Stimulated activated CD4-positive, alpha-beta T cell treated with anti-CD3 and anti-CD28 coated beads, Interleukin-2, amount 100 ng/mL, for 24 hours (primary cell): Measurements from ENCODE around the gene KIF15.

Source experiments
- DNase-seq, 2 donors: peaks; one replicate each; pipeline ENCODE4 v3.0.0-alpha.2; 2020

The KIF15 gene

GRCh38 chr3:44885618-44886017, 124.0 kb downstream of the KIF15 start:
- no peak for DNase-seq

- DNase-seq, result no peak
Observed at GRCh38 chr3:44886561-44886960, 125.0 kb downstream of the KIF15 start.

- no peak for DNase-seq
Observed at GRCh38 chr3:44887101-44887500, 125.5 kb downstream of the KIF15 start.

GRCh38 chr3:44890258-44890657, 128.7 kb downstream of the KIF15 start:
- DNase-seq, result no peak

GRCh38 chr3:44890852-44891251, 129.3 kb downstream of the KIF15 start:
- DNase-seq, result no peak

GRCh38 chr3:44892689-44893088, 131.1 kb downstream of the KIF15 start:
- DNase-seq, result no peak

GRCh38 chr3:44893097-44893496, 131.5 kb downstream of the KIF15 start:
- DNase-seq, result no peak

GRCh38 chr3:44894485-44894884, 132.9 kb downstream of the KIF15 start:
- no peak for DNase-seq

GRCh38 chr3:44896440-44896839, 134.8 kb downstream of the KIF15 start:
- DNase-seq, result no peak

GRCh38 chr3:44899683-44900367, 138.2 kb downstream of the KIF15 start:
- DNase-seq, result no peak

GRCh38 chr3:44902628-44903027, 141.0 kb downstream of the KIF15 start:
- no peak for DNase-seq
